ENCODE measurements around the gene TAF1A. TPM values are rescaled to one million over a fixed set of nuclear protein-coding genes. Genes with fewer than 3 reads are reported as not detected.

The TAF1A gene
- total and polyA plus RNA-seq, 2 of the 8 experiments (the other 6 are each of a cell fraction or from before 2014, with no cell fraction given): 3.3 to 16.7 TPM

DNA sequence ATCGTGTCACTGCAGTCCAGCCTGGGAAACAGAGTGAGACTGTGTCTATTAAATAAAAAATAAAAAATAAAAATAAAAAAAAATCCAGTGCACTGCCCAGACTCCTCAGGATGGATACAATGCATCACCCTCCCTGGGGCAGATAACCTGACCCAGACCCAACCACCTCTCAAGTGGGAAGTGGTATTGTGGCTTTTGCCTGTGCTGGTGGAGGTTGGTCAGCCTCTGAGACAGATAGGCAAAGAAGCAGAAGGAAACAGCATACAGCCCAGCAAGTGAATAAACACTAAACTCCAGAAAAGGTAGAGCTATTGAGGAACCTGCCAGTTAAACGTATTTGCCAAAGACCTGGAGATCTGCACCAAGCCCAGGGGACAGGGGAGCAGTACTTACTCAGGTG lies 63.8 kb downstream of the TAF1A start (continued):
- TF ChIP-seq, protein P1, sequence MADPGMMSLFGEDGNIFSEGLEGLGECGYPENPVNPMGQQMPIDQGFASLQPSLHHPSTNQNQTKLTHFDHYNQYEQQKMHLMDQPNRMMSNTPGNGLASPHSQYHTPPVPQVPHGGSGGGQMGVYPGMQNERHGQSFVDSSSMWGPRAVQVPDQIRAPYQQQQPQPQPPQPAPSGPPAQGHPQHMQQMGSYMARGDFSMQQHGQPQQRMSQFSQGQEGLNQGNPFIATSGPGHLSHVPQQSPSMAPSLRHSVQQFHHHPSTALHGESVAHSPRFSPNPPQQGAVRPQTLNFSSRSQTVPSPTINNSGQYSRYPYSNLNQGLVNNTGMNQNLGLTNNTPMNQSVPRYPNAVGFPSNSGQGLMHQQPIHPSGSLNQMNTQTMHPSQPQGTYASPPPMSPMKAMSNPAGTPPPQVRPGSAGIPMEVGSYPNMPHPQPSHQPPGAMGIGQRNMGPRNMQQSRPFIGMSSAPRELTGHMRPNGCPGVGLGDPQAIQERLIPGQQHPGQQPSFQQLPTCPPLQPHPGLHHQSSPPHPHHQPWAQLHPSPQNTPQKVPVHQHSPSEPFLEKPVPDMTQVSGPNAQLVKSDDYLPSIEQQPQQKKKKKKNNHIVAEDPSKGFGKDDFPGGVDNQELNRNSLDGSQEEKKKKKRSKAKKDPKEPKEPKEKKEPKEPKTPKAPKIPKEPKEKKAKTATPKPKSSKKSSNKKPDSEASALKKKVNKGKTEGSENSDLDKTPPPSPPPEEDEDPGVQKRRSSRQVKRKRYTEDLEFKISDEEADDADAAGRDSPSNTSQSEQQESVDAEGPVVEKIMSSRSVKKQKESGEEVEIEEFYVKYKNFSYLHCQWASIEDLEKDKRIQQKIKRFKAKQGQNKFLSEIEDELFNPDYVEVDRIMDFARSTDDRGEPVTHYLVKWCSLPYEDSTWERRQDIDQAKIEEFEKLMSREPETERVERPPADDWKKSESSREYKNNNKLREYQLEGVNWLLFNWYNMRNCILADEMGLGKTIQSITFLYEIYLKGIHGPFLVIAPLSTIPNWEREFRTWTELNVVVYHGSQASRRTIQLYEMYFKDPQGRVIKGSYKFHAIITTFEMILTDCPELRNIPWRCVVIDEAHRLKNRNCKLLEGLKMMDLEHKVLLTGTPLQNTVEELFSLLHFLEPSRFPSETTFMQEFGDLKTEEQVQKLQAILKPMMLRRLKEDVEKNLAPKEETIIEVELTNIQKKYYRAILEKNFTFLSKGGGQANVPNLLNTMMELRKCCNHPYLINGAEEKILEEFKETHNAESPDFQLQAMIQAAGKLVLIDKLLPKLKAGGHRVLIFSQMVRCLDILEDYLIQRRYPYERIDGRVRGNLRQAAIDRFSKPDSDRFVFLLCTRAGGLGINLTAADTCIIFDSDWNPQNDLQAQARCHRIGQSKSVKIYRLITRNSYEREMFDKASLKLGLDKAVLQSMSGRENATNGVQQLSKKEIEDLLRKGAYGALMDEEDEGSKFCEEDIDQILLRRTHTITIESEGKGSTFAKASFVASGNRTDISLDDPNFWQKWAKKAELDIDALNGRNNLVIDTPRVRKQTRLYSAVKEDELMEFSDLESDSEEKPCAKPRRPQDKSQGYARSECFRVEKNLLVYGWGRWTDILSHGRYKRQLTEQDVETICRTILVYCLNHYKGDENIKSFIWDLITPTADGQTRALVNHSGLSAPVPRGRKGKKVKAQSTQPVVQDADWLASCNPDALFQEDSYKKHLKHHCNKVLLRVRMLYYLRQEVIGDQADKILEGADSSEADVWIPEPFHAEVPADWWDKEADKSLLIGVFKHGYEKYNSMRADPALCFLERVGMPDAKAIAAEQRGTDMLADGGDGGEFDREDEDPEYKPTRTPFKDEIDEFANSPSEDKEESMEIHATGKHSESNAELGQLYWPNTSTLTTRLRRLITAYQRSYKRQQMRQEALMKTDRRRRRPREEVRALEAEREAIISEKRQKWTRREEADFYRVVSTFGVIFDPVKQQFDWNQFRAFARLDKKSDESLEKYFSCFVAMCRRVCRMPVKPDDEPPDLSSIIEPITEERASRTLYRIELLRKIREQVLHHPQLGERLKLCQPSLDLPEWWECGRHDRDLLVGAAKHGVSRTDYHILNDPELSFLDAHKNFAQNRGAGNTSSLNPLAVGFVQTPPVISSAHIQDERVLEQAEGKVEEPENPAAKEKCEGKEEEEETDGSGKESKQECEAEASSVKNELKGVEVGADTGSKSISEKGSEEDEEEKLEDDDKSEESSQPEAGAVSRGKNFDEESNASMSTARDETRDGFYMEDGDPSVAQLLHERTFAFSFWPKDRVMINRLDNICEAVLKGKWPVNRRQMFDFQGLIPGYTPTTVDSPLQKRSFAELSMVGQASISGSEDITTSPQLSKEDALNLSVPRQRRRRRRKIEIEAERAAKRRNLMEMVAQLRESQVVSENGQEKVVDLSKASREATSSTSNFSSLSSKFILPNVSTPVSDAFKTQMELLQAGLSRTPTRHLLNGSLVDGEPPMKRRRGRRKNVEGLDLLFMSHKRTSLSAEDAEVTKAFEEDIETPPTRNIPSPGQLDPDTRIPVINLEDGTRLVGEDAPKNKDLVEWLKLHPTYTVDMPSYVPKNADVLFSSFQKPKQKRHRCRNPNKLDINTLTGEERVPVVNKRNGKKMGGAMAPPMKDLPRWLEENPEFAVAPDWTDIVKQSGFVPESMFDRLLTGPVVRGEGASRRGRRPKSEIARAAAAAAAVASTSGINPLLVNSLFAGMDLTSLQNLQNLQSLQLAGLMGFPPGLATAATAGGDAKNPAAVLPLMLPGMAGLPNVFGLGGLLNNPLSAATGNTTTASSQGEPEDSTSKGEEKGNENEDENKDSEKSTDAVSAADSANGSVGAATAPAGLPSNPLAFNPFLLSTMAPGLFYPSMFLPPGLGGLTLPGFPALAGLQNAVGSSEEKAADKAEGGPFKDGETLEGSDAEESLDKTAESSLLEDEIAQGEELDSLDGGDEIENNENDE (IDR thresholded peaks at IDR 0.05; ENCODE audit: insufficient replicate concordance, low read length): no peak
- TF ChIP-seq HDAC2 (IDR thresholded peaks at IDR 0.05; ENCODE audit: borderline replicate concordance in 1 of 2, low read depth in 2 of 2, low read length in 2 of 2) (no peak), POLR2AphosphoS5 (IDR thresholded peaks at IDR 0.05; ENCODE audit: low read depth, low read length) (no peak), KDM4A (IDR thresholded peaks at IDR 0.05; ENCODE audit: low read depth, low read length, severe bottlenecking) (no peak), EZH2 (IDR thresholded peaks at IDR 0.05; ENCODE audit: low read depth, low read length, severe bottlenecking) (no peak), TEAD4 (IDR thresholded peaks at IDR 0.05; ENCODE audit: low read depth, low read length) (no peak)
- TF ChIP-seq, protein P2, sequence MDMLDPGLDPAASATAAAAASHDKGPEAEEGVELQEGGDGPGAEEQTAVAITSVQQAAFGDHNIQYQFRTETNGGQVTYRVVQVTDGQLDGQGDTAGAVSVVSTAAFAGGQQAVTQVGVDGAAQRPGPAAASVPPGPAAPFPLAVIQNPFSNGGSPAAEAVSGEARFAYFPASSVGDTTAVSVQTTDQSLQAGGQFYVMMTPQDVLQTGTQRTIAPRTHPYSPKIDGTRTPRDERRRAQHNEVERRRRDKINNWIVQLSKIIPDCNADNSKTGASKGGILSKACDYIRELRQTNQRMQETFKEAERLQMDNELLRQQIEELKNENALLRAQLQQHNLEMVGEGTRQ (IDR thresholded peaks at IDR 0.05; ENCODE audit: low read length): no peak
